Neural progenitor cell (in vitro differentiated cells): Measurements from ENCODE around the gene RUBCN. TPM values are rescaled to one million over a fixed set of nuclear protein-coding genes. Genes with fewer than 3 reads are reported as not detected.
"Not testable (repeated sequence)": the region's sequence is repeated elsewhere in the genome, so short reads cannot be mapped to it uniquely, and the experiment has no call there.

ENCODE experiments used
- DNase-seq: peaks from one replicate; pipeline ENCODE4 v3.0.0-alpha.2; 2016; ENCODE audit warnings: low spot score
- H2AFZ ChIP-seq: fragments of 200-600 bp; sonication (generic); replicated peaks from 2 replicates; pipeline ENCODE4 v1.6.1; 2016; ENCODE audit warnings: antibody characterized with exemption
- H3F3A ChIP-seq: fragments of 200-600 bp; sonication (generic); 2 replicates; pipeline ENCODE4 v1.6.1; 2016; ENCODE audit warnings: antibody characterized with exemption, low read depth
- H3K27ac ChIP-seq: fragments of 200-600 bp; sonication (generic); 2 replicates; pipeline ENCODE4 v1.5.1; 2016; ENCODE audit warnings: mild to moderate bottlenecking
- H3K27me3 ChIP-seq: fragments of 200-600 bp; sonication (generic); 2 replicates; pipeline ENCODE4 v1.6.1; 2016; ENCODE audit warnings: mild to moderate bottlenecking, moderate library complexity
- H3K36me3 ChIP-seq: fragments of 200-600 bp; sonication (generic); 2 replicates; pipeline ENCODE4 v1.5.1; 2016
- H3K4me1 ChIP-seq: fragments of 200-600 bp; sonication (generic); 2 replicates; pipeline ENCODE4 v1.6.1; 2016; ENCODE audit warnings: mixed run types
- H3K4me2 ChIP-seq: fragments of 200-600 bp; sonication (generic); 2 replicates; pipeline ENCODE4 v1.6.1; 2016
- H3K4me3 ChIP-seq: fragments of 200-600 bp; sonication (generic); 2 replicates; pipeline ENCODE4 v1.5.1; 2016
- H3K79me2 ChIP-seq: fragments of 200-600 bp; sonication (generic); 2 replicates; pipeline ENCODE4 v1.6.1; 2016; ENCODE audit warnings: low read depth
- H3K9ac ChIP-seq: fragments of 200-600 bp; sonication (generic); 2 replicates; pipeline ENCODE4 v1.6.1; 2016
- H3K9me3 ChIP-seq: fragments of 200-600 bp; sonication (generic); 2 replicates; pipeline ENCODE4 v1.5.1; 2016; ENCODE audit warnings: low read depth
- H4K20me1 ChIP-seq: fragments of 200-600 bp; sonication (generic); 2 replicates; pipeline ENCODE4 v1.6.1; 2016; ENCODE audit warnings: low read depth
- H3K27ac Mint-ChIP-seq: 3 replicates; pipeline ENCODE4 v1.8.0; 2021; ENCODE audit warnings: mixed read lengths
- H3K27me3 Mint-ChIP-seq: 2 replicates; pipeline ENCODE4 v1.8.0; 2022; ENCODE audit warnings: low read depth, mild to moderate bottlenecking, inconsistent platforms, moderate library complexity, mixed read lengths; ENCODE audit not compliant: insufficient read depth
- H3K36me3 Mint-ChIP-seq: 3 replicates; pipeline ENCODE4 v1.8.0; 2021; ENCODE audit warnings: mixed read lengths
- H3K4me1 Mint-ChIP-seq: 3 replicates; pipeline ENCODE4 v1.8.0; 2021; ENCODE audit warnings: mixed read lengths
- H3K4me3 Mint-ChIP-seq: 3 replicates; pipeline ENCODE4 v1.8.0; 2021; ENCODE audit warnings: mild to moderate bottlenecking, moderate library complexity, mixed read lengths
- H3K9me3 Mint-ChIP-seq: 3 replicates; pipeline ENCODE4 v1.8.0; 2020; ENCODE audit warnings: mixed read lengths
- EZH2 ChIP-seq: fragments of 200-600 bp; sonication (generic); IDR thresholded peaks from 2 replicates; pipeline ENCODE4 v1.6.1; 2017; ENCODE audit warnings: antibody characterized with exemption, mild to moderate bottlenecking, moderate library complexity
- EZH2phosphoT487 ChIP-seq: fragments of 200-600 bp; sonication (generic); IDR thresholded peaks from 2 replicates; pipeline ENCODE4 v1.6.1; 2017; ENCODE audit warnings: antibody characterized with exemption
- total RNA-seq: library from RNA; depleted of rRNA; stranded (reverse); fragments of >200 nt; gene quantifications from 2 replicates; pipeline ENCODE4 v1.2.3, GENCODE V29; 2015; ENCODE audit warnings: low replicate concordance
- TF ChIP-seq, protein P1 (sequence below): fragments of 200-600 bp; sonication (generic); IDR thresholded peaks from 2 replicates; pipeline ENCODE4 v1.5.1; 2017; ENCODE audit warnings: antibody characterized with exemption, mild to moderate bottlenecking

The RUBCN gene
- total RNA-seq, 1 donor from 2014 or later: 6.4 TPM

GRCh38 chr3:197728487-197728886 is 8.2 kb downstream of the RUBCN start:
- H3K36me3 Mint-ChIP-seq: peaks cover 7% of the 10 kb centered on the region
- no peak overlapping the region for H3K4me3 ChIP-seq
- H3K4me1 ChIP-seq: no peaks in the 10 kb centered on the region
- no peaks in the 10 kb centered on the region for H4K20me1 ChIP-seq
- no peaks in the 10 kb centered on the region for H3K27me3 ChIP-seq
- H3K27me3 Mint-ChIP-seq: peaks cover 2% of the 10 kb centered on the region
- peaks cover 5% of the 10 kb centered on the region for H3K9me3 Mint-ChIP-seq
- no peak overlapping the region for H3K4me2 ChIP-seq
- no peaks in the 10 kb centered on the region for H3K9me3 ChIP-seq
- H3K27ac ChIP-seq: no peak overlapping the region
- peaks cover 2% of the 10 kb centered on the region for H3K4me1 Mint-ChIP-seq
- H3F3A ChIP-seq: no peaks in the 10 kb centered on the region
- DNase-seq: no peak
- H3K36me3 ChIP-seq: no peaks in the 10 kb centered on the region
- no peak overlapping the region for H3K9ac ChIP-seq
- H3K4me3 Mint-ChIP-seq: no peak overlapping the region
- no peak overlapping the region for H2AFZ ChIP-seq
- TF ChIP-seq EZH2 (no peak), EZH2phosphoT487 (no peak)
- TF ChIP-seq, protein P1, sequence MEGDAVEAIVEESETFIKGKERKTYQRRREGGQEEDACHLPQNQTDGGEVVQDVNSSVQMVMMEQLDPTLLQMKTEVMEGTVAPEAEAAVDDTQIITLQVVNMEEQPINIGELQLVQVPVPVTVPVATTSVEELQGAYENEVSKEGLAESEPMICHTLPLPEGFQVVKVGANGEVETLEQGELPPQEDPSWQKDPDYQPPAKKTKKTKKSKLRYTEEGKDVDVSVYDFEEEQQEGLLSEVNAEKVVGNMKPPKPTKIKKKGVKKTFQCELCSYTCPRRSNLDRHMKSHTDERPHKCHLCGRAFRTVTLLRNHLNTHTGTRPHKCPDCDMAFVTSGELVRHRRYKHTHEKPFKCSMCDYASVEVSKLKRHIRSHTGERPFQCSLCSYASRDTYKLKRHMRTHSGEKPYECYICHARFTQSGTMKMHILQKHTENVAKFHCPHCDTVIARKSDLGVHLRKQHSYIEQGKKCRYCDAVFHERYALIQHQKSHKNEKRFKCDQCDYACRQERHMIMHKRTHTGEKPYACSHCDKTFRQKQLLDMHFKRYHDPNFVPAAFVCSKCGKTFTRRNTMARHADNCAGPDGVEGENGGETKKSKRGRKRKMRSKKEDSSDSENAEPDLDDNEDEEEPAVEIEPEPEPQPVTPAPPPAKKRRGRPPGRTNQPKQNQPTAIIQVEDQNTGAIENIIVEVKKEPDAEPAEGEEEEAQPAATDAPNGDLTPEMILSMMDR: no peak
- no peaks in the 10 kb centered on the region for H3K79me2 ChIP-seq
- H3K27ac Mint-ChIP-seq: no peak overlapping the region

DNA sequence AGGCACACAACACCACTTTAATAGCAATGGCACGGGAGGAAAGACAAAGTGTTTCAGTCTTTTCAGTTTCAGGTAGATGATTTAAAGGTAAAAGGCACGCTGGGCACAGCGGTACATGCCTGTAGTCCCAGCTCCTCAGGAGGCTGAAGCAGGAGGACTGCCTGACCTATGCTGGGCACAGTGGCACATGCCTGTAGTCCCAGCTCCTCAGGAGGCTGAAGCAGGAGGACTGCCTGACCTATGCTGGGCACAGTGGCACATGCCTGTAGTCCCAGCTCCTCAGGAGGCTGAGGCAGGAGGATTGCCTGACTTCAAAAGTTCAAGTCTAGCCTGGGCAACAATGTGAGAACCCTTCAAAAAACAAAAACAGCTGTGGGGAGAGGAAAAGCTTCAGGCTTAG is 8.8 kb downstream of the RUBCN start:
- not testable (repeated sequence) for DNase-seq, H3K9me3 ChIP-seq, H3K4me2 ChIP-seq, H3K79me2 ChIP-seq, H3K27me3 ChIP-seq, H3K9ac ChIP-seq, H4K20me1 ChIP-seq, H3K27me3 Mint-ChIP-seq, H3K4me3 Mint-ChIP-seq, H3K4me3 ChIP-seq, H3K27ac ChIP-seq, H3K36me3 ChIP-seq, H3K4me1 Mint-ChIP-seq, H3K36me3 Mint-ChIP-seq, H3F3A ChIP-seq, H3K9me3 Mint-ChIP-seq, H3K4me1 ChIP-seq, H2AFZ ChIP-seq
- peak overlapping the region; percentile 44 for H3K27ac Mint-ChIP-seq

- Histone ChIP-seq H4K20me1 (no peaks in the 10 kb centered on the region), H3K27ac (no peak overlapping the region), H2AFZ (no peak overlapping the region), H3K79me2 (no peaks in the 10 kb centered on the region), H3K27me3 (no peaks in the 10 kb centered on the region), H3K4me1 (no peaks in the 10 kb centered on the region), H3K4me2 (no peak overlapping the region), H3K4me3 (no peak overlapping the region), H3K36me3 (no peaks in the 10 kb centered on the region), H3K9ac (no peak overlapping the region), H3F3A (no peaks in the 10 kb centered on the region), H3K9me3 (no peaks in the 10 kb centered on the region)
- TF ChIP-seq EZH2 (no peak), EZH2phosphoT487 (no peak)
- TF ChIP-seq, protein P1: no peak
- no peak overlapping the region for H3K27ac Mint-ChIP-seq
- no peak overlapping the region for H3K4me3 Mint-ChIP-seq
- H3K4me1 Mint-ChIP-seq: no peaks in the 10 kb centered on the region
- peaks cover 12% of the 10 kb centered on the region for H3K36me3 Mint-ChIP-seq
- no peak for DNase-seq
- H3K9me3 Mint-ChIP-seq: peaks cover 15% of the 10 kb centered on the region
- no peaks in the 10 kb centered on the region for H3K27me3 Mint-ChIP-seq
These were observed 14.0 kb downstream of the RUBCN start for GRCh38 chr3:197722734-197723133.

GRCh38 chr3:197720694-197721093 is 16.0 kb downstream of the RUBCN start:
- Mint-ChIP-seq H3K4me3 (no peak overlapping the region), H3K27ac (no peak overlapping the region), H3K9me3 (peaks cover 15% of the 10 kb centered on the region), H3K27me3 (no peaks in the 10 kb centered on the region), H3K4me1 (no peaks in the 10 kb centered on the region), H3K36me3 (peaks cover 21% of the 10 kb centered on the region)
- Histone ChIP-seq H3K27ac (no peak overlapping the region), H4K20me1 (no peaks in the 10 kb centered on the region), H3K9me3 (no peaks in the 10 kb centered on the region), H3K79me2 (no peaks in the 10 kb centered on the region), H3F3A (no peaks in the 10 kb centered on the region), H3K36me3 (no peaks in the 10 kb centered on the region), H3K4me2 (no peak overlapping the region), H3K9ac (no peak overlapping the region), H3K4me3 (no peak overlapping the region), H3K27me3 (no peaks in the 10 kb centered on the region), H3K4me1 (no peaks in the 10 kb centered on the region), H2AFZ (no peak overlapping the region)
- TF ChIP-seq, protein P1: no peak
- no peak for TF ChIP-seq EZH2
- TF ChIP-seq EZH2phosphoT487: no peak
- no peak for DNase-seq
